ENCODE data around the gene FNDC3B.

Gene FNDC3B

GRCh38 chr3:172268425-172268824 is 229.0 kb downstream of the FNDC3B start:
- DNase-seq (ENCODE audit: low spot score), result no peak

- DNase-seq (ENCODE audit: low spot score), result no peak
These were observed 229.5 kb downstream of the FNDC3B start for GRCh38 chr3:172268868-172269267.

GRCh38 chr3:172270557-172271166 is 231.3 kb downstream of the FNDC3B start:
- no peak for DNase-seq (ENCODE audit: low spot score)

- DNase-seq (ENCODE audit: low spot score), result no peak
These were observed 232.1 kb downstream of the FNDC3B start for GRCh38 chr3:172271386-172271976.

- DNase-seq (ENCODE audit: low spot score), result no peak
These were observed 233.3 kb downstream of the FNDC3B start for GRCh38 chr3:172272698-172273097.

- no peak for DNase-seq (ENCODE audit: low spot score)
These were observed 234.0 kb downstream of the FNDC3B start for GRCh38 chr3:172273378-172273777.

- DNase-seq (ENCODE audit: low spot score), result no peak
These were observed 235.5 kb downstream of the FNDC3B start for GRCh38 chr3:172274906-172275305.

- no peak for DNase-seq (ENCODE audit: low spot score)
These were observed 236.2 kb downstream of the FNDC3B start for GRCh38 chr3:172275586-172275985.

GRCh38 chr3:172276103-172276502 is 236.7 kb downstream of the FNDC3B start:
- no peak for DNase-seq (ENCODE audit: low spot score)

- no peak for DNase-seq (ENCODE audit: low spot score)
These were observed 237.8 kb downstream of the FNDC3B start for GRCh38 chr3:172277151-172277652.

GRCh38 chr3:172279191-172279640 is 239.8 kb downstream of the FNDC3B start:
- DNase-seq (ENCODE audit: low spot score), result no peak

- no peak for DNase-seq (ENCODE audit: low spot score)
These were observed 240.6 kb downstream of the FNDC3B start for GRCh38 chr3:172279974-172280373.

- no peak for DNase-seq (ENCODE audit: low spot score)
These were observed 241.2 kb downstream of the FNDC3B start for GRCh38 chr3:172280406-172281051.

- DNase-seq (ENCODE audit: low spot score), result no peak
These were observed 242.5 kb downstream of the FNDC3B start for GRCh38 chr3:172281884-172282283.

GRCh38 chr3:172282850-172283249 is 243.5 kb downstream of the FNDC3B start:
- DNase-seq (ENCODE audit: low spot score), result no peak

GRCh38 chr3:172283841-172284357 is 244.5 kb downstream of the FNDC3B start:
- DNase-seq (ENCODE audit: low spot score), result no peak

GRCh38 chr3:172285844-172286243 is 246.5 kb downstream of the FNDC3B start:
- no peak for DNase-seq (ENCODE audit: low spot score)

GRCh38 chr3:172286548-172287148 is 247.3 kb downstream of the FNDC3B start:
- no peak for DNase-seq (ENCODE audit: low spot score)

- no peak for DNase-seq (ENCODE audit: low spot score)
These were observed 248.6 kb downstream of the FNDC3B start for GRCh38 chr3:172287937-172288477.

GRCh38 chr3:172288651-172289050 is 249.3 kb downstream of the FNDC3B start:
- DNase-seq (ENCODE audit: low spot score), result no peak

- no peak for DNase-seq (ENCODE audit: low spot score)
These were observed 250.2 kb downstream of the FNDC3B start for GRCh38 chr3:172289583-172289982.

- no peak for DNase-seq (ENCODE audit: low spot score)
These were observed 251.1 kb downstream of the FNDC3B start for GRCh38 chr3:172290457-172290856.

Data from hematopoietic multipotent progenitor cell treated with erythropoietin and hydrocortisone succinate and interleukin-3 and kit ligand, for 17 days (in vitro differentiated cells).